ENCODE results near the gene HLA-DQB1. TPM values are rescaled to one million over a fixed set of nuclear protein-coding genes. Genes with fewer than 3 reads are reported as not detected.

Gene HLA-DQB1
- total and polyA plus RNA-seq, 3 experiments from 2014 or later: 4.3 to 22.7 (median 16.0) TPM

- POLR2A ChIA-PET: no interaction called here
- peaks cover 20 to 50% (median 40%) of the 10 kb centered on the region in 3 donors for H3K4me1 Mint-ChIP-seq
- H3K27ac Mint-ChIP-seq: peak overlapping the region in 3 of 8 donors; percentile 47 to 94 (median 57)
- H3K27me3 Mint-ChIP-seq: peaks cover 0 to 2% of the 10 kb centered on the region in 2 donors
- no peak for DNase-seq
- Histone ChIP-seq H3K9me3 (ENCODE audit: low read length) (no peaks in the 10 kb centered on the region), H3K36me3 (ENCODE audit: insufficient read depth, low read length) (no peaks in the 10 kb centered on the region), H3K4me3 (ENCODE audit: low read length) (no peak overlapping the region), H3K4me1 (ENCODE audit: insufficient read depth, low read length) (peaks cover 20% of the 10 kb centered on the region), H3K27ac (ENCODE audit: low read depth, low read length) (no peak overlapping the region), H3K27me3 (ENCODE audit: insufficient read depth, low read length, poor library complexity, severe bottlenecking) (no peaks in the 10 kb centered on the region)
- CTCF ChIA-PET: interaction anchor here (1.4 to 2.0 kb wide), 2 partner anchors 30 to 47 kb away, joined by 4 read pairs; no protein-coding TSS in a partner anchor
- peaks cover 0 to 2% (median 2%) of the 10 kb centered on the region in 3 donors for H3K36me3 Mint-ChIP-seq
- H3K4me3 Mint-ChIP-seq: no peak overlapping the region
- peaks cover 0 to 11% (median 5%) of the 10 kb centered on the region in 5 donors for H3K9me3 Mint-ChIP-seq
These were observed 3.4 kb upstream of the HLA-DQB1 start for GRCh38 chr6:32669893-32670292.

GRCh38 chr6:32669240-32669639, 2.8 kb upstream of the HLA-DQB1 start:
- peaks cover 0 to 8% (median 2%) of the 10 kb centered on the region in 5 donors for H3K9me3 Mint-ChIP-seq
- DNase-seq: no peak
- Histone ChIP-seq H3K36me3 (ENCODE audit: insufficient read depth, low read length) (no peaks in the 10 kb centered on the region), H3K27ac (ENCODE audit: low read depth, low read length) (no peak overlapping the region), H3K9me3 (ENCODE audit: low read length) (no peaks in the 10 kb centered on the region), H3K4me1 (ENCODE audit: insufficient read depth, low read length) (peaks cover 21% of the 10 kb centered on the region), H3K4me3 (ENCODE audit: low read length) (no peak overlapping the region), H3K27me3 (ENCODE audit: insufficient read depth, low read length, poor library complexity, severe bottlenecking) (no peaks in the 10 kb centered on the region)
- H3K27ac Mint-ChIP-seq: peak overlapping the region in 4 of 8 donors; percentile 3 to 99 (median 93)
- no peak overlapping the region for H3K4me3 Mint-ChIP-seq
- peaks cover 22 to 51% (median 47%) of the 10 kb centered on the region in 3 donors for H3K4me1 Mint-ChIP-seq
- ChIA-PET POLR2A (no interaction called here), CTCF (interaction anchor here (1.4 to 2.0 kb wide), 2 partner anchors 31 to 46 kb away, joined by 4 read pairs; no protein-coding TSS in a partner anchor)
- H3K27me3 Mint-ChIP-seq: peaks cover 0 to 2% of the 10 kb centered on the region in 2 donors
- H3K36me3 Mint-ChIP-seq: peaks cover 0 to 2% (median 2%) of the 10 kb centered on the region in 3 donors

DNA sequence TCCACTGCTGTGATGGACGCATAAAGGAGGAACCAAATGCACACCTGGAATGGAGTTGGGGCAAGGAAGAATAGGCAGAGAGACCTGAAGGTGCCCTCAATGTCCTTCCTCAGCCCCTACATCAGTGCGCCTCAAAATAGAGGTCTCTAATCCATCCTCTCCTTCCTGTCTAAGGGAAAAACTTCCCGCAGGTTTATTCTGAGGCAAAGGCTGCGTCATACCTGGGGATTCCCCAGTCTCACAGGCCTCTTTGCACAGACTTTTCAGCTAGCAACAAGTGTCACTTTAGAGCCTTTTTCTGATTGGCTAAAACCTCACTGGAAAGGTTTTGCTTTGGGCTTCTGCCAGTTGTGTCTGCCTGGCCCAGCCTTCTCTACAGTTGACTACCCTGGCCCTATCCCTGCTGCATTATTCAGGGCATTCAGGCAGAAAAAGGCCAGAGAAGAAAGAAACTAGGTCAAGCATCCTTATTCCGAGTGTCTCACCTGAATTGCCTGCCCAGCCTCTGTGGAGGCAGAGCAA, 1.8 kb upstream of the HLA-DQB1 start:
- Histone ChIP-seq H3K4me3 (ENCODE audit: low read length) (no peak overlapping the region), H3K27me3 (ENCODE audit: insufficient read depth, low read length, poor library complexity, severe bottlenecking) (no peaks in the 10 kb centered on the region), H3K4me1 (ENCODE audit: insufficient read depth, low read length) (peaks cover 21% of the 10 kb centered on the region), H3K36me3 (ENCODE audit: insufficient read depth, low read length) (no peaks in the 10 kb centered on the region), H3K27ac (ENCODE audit: low read depth, low read length) (no peak overlapping the region), H3K9me3 (ENCODE audit: low read length) (no peaks in the 10 kb centered on the region)
- Mint-ChIP-seq H3K4me3 (peak overlapping the region in 5 of 7 donors; percentile 23 to 87 (median 38)), H3K27ac (peak overlapping the region in 7 of 8 donors; percentile 23 to 99 (median 92)), H3K9me3 (peaks cover 0 to 7% (median 2%) of the 10 kb centered on the region in 5 donors), H3K36me3 (peaks cover 0 to 2% (median 2%) of the 10 kb centered on the region in 3 donors), H3K4me1 (peaks cover 23 to 58% (median 56%) of the 10 kb centered on the region in 3 donors), H3K27me3 (peaks cover 0 to 2% of the 10 kb centered on the region in 2 donors)
- ChIA-PET CTCF (interaction anchor here (2.0 kb wide), 1 partner anchor 45 kb away, joined by 4 read pairs; no protein-coding TSS in a partner anchor), POLR2A (interaction anchor here (0.6 kb wide), 1 partner anchor 199 kb away, joined by 3 read pairs; no protein-coding TSS in a partner anchor)
- DNase-seq: peak in 3 of 5 donors; percentile 36 to 71 (median 60)

DNA sequence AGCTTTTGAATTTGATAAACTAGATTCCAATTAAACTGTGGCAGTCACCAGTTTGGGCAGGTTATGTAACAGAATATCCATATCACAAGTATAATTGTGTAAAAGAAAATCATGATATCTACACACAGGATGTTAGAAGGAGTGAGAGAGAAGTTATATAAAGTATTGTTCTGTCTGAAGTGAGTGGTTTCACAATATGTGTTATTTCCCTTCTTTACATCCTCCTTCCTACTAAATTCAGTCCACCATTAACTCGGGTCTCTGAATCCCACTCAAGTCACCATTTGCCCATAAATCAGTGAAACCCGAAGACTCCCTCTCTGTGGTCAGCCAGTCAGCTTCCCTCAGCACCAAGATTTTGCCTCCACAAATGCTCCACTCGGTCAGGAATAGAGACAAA, 796 bp downstream of the HLA-DQB1 start:
- Mint-ChIP-seq H3K4me3 (peak overlapping the region; percentile 81 to 96 (median 91)), H3K36me3 (peaks cover 0 to 18% (median 7%) of the 10 kb centered on the region in 3 donors), H3K4me1 (peaks cover 32 to 68% (median 65%) of the 10 kb centered on the region in 3 donors), H3K27ac (peak overlapping the region; percentile 8 to 98 (median 93)), H3K27me3 (peaks cover 0 to 2% of the 10 kb centered on the region in 2 donors), H3K9me3 (no peaks in the 10 kb centered on the region)
- H3K4me3 ChIP-seq (ENCODE audit: low read length): peak overlapping the region; percentile 74
- CTCF ChIA-PET: no interaction called here
- H3K4me1 ChIP-seq (ENCODE audit: insufficient read depth, low read length): peaks cover 21% of the 10 kb centered on the region
- POLR2A ChIA-PET: no interaction called here
- H3K27ac ChIP-seq (ENCODE audit: low read depth, low read length): peak overlapping the region; percentile 62
- no peaks in the 10 kb centered on the region for H3K36me3 ChIP-seq (ENCODE audit: insufficient read depth, low read length)
- H3K9me3 ChIP-seq (ENCODE audit: low read length): no peaks in the 10 kb centered on the region
- H3K27me3 ChIP-seq (ENCODE audit: insufficient read depth, low read length, poor library complexity, severe bottlenecking): no peaks in the 10 kb centered on the region
- no peak for DNase-seq

DNA sequence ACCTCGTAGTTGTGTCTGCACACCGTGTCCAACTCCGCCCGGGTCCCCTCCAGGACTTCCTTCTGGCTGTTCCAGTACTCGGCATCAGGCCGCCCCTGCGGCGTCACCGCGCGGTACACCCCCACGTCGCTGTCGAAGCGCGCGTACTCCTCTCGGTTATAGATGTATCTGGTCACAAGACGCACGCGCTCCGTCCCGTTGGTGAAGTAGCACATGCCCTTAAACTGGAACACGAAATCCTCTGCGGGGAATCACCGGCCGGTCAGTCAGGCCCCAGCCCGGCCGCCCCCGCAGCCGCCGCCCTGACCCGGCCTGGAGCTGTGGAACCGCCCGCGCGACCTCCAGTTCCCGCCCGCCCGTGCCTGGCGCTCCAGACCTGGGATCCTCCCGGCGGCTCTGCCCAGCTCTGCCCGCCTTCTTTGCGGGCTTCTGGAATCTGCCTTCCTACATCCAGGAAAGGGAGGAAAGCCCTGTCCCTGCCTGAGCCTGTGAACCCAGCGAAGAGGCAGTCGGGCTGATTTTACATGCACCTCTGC, 1.6 kb downstream of the HLA-DQB1 start:
- DNase-seq: peak in 2 of 5 donors; percentile 39 to 74
- peaks cover 0 to 2% of the 10 kb centered on the region in 2 donors for H3K27me3 Mint-ChIP-seq
- peaks cover 35 to 72% (median 65%) of the 10 kb centered on the region in 3 donors for H3K4me1 Mint-ChIP-seq

DNA sequence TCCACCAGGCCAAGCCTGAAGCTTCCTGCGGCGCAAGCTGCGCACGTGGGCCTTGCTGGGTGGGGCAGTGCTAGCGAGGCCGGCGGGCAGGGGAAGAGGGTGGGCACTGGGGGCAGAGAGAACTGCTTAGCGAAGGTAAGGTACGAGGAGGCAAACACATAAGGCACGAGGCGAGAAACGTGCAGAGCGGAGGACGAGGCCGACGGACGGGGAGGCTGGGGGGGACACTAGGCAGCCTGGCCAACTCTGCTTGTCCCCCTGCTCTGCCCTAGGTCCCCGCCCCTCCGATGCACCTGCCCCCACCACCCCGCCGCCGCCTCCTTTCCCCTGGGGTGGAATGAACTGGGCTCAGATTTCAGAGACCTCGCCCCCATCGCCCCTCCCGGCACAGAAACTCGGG, 2.1 kb downstream of the HLA-DQB1 start:
- peaks cover 0 to 2% of the 10 kb centered on the region in 2 donors for H3K27me3 Mint-ChIP-seq
- H3K4me3 ChIP-seq (ENCODE audit: low read length): no peak overlapping the region
- peak overlapping the region in 7 of 8 donors; percentile 4 to 95 (median 88) for H3K27ac Mint-ChIP-seq
- DNase-seq: no peak
- ChIA-PET CTCF (no interaction called here), POLR2A (no interaction called here)
- H3K36me3 Mint-ChIP-seq: peaks cover 0 to 30% (median 11%) of the 10 kb centered on the region in 3 donors
- H3K27me3 ChIP-seq (ENCODE audit: insufficient read depth, low read length, poor library complexity, severe bottlenecking): no peaks in the 10 kb centered on the region
- peaks cover 21% of the 10 kb centered on the region for H3K4me1 ChIP-seq (ENCODE audit: insufficient read depth, low read length)
- peaks cover 37 to 77% (median 65%) of the 10 kb centered on the region in 3 donors for H3K4me1 Mint-ChIP-seq
- no peaks in the 10 kb centered on the region for H3K9me3 Mint-ChIP-seq
- peak overlapping the region in 6 of 7 donors; percentile 19 to 96 (median 92) for H3K4me3 Mint-ChIP-seq
- H3K27ac ChIP-seq (ENCODE audit: low read depth, low read length): no peak overlapping the region
- no peaks in the 10 kb centered on the region for H3K9me3 ChIP-seq (ENCODE audit: low read length)
- H3K36me3 ChIP-seq (ENCODE audit: insufficient read depth, low read length): no peaks in the 10 kb centered on the region

More for the DNA sequence above, 1.6 kb downstream of the HLA-DQB1 start:
- peak overlapping the region; percentile 57 to 96 (median 91) for H3K4me3 Mint-ChIP-seq
- H3K9me3 ChIP-seq (ENCODE audit: low read length): no peaks in the 10 kb centered on the region
- H3K4me1 ChIP-seq (ENCODE audit: insufficient read depth, low read length): peaks cover 21% of the 10 kb centered on the region
- H3K4me3 ChIP-seq (ENCODE audit: low read length): peak overlapping the region; percentile 52
- H3K9me3 Mint-ChIP-seq: no peaks in the 10 kb centered on the region
- POLR2A ChIA-PET: no interaction called here
- no peaks in the 10 kb centered on the region for H3K27me3 ChIP-seq (ENCODE audit: insufficient read depth, low read length, poor library complexity, severe bottlenecking)
- H3K27ac Mint-ChIP-seq: peak overlapping the region in 7 of 8 donors; percentile 71 to 98 (median 94)
- CTCF ChIA-PET: no interaction called here
- peak overlapping the region; percentile 59 for H3K27ac ChIP-seq (ENCODE audit: low read depth, low read length)
- peaks cover 0 to 25% (median 8%) of the 10 kb centered on the region in 3 donors for H3K36me3 Mint-ChIP-seq
- no peaks in the 10 kb centered on the region for H3K36me3 ChIP-seq (ENCODE audit: insufficient read depth, low read length)

- Mint-ChIP-seq H3K36me3 (peaks cover 0 to 33% (median 14%) of the 10 kb centered on the region in 3 donors), H3K27me3 (no peaks in the 10 kb centered on the region), H3K4me3 (peak overlapping the region in 2 of 7 donors; percentile 51 to 91), H3K27ac (peak overlapping the region in 2 of 8 donors; percentile 74 to 84), H3K4me1 (peaks cover 34 to 66% (median 55%) of the 10 kb centered on the region in 3 donors), H3K9me3 (no peaks in the 10 kb centered on the region)
- Histone ChIP-seq H3K4me1 (ENCODE audit: insufficient read depth, low read length) (peaks cover 15% of the 10 kb centered on the region), H3K9me3 (ENCODE audit: low read length) (no peaks in the 10 kb centered on the region), H3K36me3 (ENCODE audit: insufficient read depth, low read length) (no peaks in the 10 kb centered on the region), H3K27ac (ENCODE audit: low read depth, low read length) (no peak overlapping the region), H3K4me3 (ENCODE audit: low read length) (no peak overlapping the region), H3K27me3 (ENCODE audit: insufficient read depth, low read length, poor library complexity, severe bottlenecking) (no peaks in the 10 kb centered on the region)
- DNase-seq: no peak
- ChIA-PET CTCF (no interaction called here), POLR2A (no interaction called here)
These were observed 3.6 kb downstream of the HLA-DQB1 start for GRCh38 chr6:32662836-32663235.

- Mint-ChIP-seq H3K27me3 (no peaks in the 10 kb centered on the region), H3K9me3 (no peaks in the 10 kb centered on the region), H3K36me3 (peaks cover 0 to 33% (median 14%) of the 10 kb centered on the region in 3 donors), H3K4me3 (no peak overlapping the region), H3K4me1 (peaks cover 34 to 59% (median 48%) of the 10 kb centered on the region in 3 donors), H3K27ac (peak overlapping the region in 2 of 8 donors; percentile 25 to 61)
- no peak for DNase-seq
- Histone ChIP-seq H3K4me1 (ENCODE audit: insufficient read depth, low read length) (peaks cover 15% of the 10 kb centered on the region), H3K4me3 (ENCODE audit: low read length) (no peak overlapping the region), H3K27ac (ENCODE audit: low read depth, low read length) (no peak overlapping the region), H3K36me3 (ENCODE audit: insufficient read depth, low read length) (no peaks in the 10 kb centered on the region), H3K27me3 (ENCODE audit: insufficient read depth, low read length, poor library complexity, severe bottlenecking) (no peaks in the 10 kb centered on the region), H3K9me3 (ENCODE audit: low read length) (no peaks in the 10 kb centered on the region)
- CTCF ChIA-PET: no interaction called here
- POLR2A ChIA-PET: no interaction called here
These were observed 4.4 kb downstream of the HLA-DQB1 start for GRCh38 chr6:32662099-32662498.
